T-helper 22 cell (primary cell): ENCODE results near the gene AVL9.
"Not testable (repeated sequence)": the region's sequence is repeated elsewhere in the genome, so short reads cannot be mapped to it uniquely, and the experiment has no call there.

Experiments
- DNase-seq: peaks from one replicate; pipeline ENCODE4 v3.0.0-alpha.2; 2020; ENCODE audit warnings: low read depth

AVL9 gene

DNA sequence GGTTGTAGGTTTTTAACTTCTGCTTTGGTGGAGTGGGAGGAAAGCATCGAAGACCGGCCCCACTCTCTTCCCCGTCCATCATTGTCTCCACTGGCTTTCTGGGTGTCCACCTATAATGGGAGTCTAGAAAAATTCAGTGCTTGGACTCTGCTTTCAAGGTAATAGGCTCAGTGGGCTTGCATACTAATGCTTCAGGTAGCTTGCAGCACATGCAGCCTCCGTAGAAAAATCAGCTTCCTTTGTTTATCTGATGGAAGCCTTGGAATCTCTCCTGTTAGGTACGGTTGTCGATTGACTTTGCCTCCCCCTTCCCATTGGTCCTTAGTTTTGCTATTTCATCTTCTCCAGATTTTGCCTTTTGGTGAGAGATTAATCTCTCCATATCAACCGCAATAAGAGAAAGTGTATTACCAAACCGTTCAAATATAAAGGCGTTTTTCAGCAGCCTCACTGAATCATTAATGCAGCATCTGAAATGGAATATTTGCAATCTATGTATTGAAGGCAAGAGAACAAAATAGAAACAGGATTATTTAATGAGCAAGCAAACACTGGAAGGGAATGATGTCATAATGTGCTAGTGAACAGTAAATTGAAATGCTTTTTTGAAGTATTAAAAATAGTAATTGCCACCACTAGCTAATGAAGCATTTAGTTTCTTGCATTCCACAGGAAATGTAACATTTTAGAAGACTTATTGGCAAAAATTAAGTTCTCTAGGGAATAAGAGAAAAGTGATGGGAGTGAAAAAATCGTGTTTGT lies 944 bp downstream of the AVL9 start:
- DNase-seq: no peak

DNA sequence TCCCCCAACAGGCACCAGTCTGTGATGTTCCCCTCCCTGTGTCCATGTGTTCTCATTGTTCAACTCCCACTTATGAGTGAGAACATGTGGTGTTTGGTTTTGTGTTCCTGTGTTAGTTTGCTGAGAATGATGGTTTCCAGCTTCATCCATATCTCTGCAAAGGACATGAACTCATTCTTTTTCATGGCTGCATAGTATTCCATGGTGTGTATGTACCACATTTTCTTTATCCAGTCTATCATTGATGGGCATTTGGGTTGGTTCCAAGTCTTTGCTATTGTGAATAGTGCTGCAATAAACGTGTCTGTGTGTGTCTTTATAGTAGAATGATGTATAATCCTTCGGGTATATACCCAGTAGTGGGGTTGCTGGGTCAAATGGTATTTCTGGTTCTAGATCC lies 4.5 kb downstream of the AVL9 start:
- DNase-seq: not testable (repeated sequence)

- not testable (repeated sequence) for DNase-seq
These were observed 4.9 kb downstream of the AVL9 start for GRCh38 chr7:32500216-32500615.

GRCh38 chr7:32500922-32501341 lies 5.6 kb downstream of the AVL9 start:
- no peak for DNase-seq

GRCh38 chr7:32501522-32501921 lies 6.2 kb downstream of the AVL9 start:
- DNase-seq: no peak

DNA sequence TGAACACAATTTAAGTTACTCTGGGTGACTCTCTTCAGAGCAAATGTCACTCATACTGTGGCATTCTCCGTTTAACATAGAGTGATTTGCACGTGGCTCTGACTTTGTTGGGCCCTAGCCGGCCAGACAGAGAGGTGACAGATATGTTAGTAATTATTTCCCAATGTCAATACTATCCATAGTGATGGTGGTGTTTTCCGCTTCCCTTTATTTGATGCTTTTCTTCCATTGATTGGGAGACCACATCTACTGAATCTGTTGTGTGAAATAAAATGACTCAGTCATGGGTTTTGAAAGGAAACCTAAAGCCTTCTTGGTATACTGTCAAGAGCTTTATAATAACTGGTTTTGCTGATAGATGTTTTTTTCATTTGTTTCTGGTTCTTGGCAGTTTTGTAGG lies 7.4 kb downstream of the AVL9 start:
- DNase-seq: no peak

GRCh38 chr7:32506266-32507054 lies 11.2 kb downstream of the AVL9 start:
- DNase-seq: no peak

GRCh38 chr7:32507414-32507813 lies 12.1 kb downstream of the AVL9 start:
- DNase-seq: no peak

DNA sequence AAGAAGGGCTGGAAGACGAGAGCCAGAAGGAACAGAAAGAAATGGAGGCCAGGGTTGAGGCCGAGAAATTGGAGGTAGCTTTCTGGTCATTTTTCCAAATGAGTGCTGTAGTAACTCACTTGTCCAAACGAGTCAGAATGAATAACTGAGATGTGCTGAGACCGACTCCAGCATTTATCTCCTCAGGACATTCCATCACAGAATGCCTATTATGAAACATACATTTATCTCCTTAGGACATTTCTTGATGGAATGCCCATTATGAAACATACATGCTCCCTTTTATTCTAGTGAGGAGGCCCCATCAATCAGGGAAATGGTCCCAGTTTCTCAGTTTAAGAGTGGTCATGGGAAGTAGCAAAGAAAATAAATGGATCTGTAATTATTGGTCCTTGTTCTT lies 16.5 kb downstream of the AVL9 start:
- DNase-seq: no peak

DNA sequence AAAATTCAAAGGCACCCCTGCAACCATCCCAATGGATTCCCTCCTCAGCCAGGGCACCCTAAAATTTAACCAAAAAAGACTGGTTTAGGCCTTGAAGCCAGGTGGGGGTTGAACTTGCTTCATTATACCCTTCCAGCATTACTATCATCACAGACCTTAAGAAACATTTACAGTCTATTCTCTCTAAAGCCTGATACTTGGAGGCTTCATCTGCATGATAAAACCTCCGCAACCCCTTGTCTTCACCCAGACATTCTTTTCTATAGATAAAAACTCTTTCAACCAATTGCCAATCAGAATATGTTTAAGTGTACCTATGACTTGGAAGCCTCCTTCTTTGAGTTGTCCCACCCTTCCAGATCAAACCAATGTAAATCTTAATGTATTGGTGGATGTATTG lies 17.9 kb downstream of the AVL9 start:
- no peak for DNase-seq

GRCh38 chr7:32515890-32516550 lies 20.7 kb downstream of the AVL9 start:
- DNase-seq: no peak

DNA sequence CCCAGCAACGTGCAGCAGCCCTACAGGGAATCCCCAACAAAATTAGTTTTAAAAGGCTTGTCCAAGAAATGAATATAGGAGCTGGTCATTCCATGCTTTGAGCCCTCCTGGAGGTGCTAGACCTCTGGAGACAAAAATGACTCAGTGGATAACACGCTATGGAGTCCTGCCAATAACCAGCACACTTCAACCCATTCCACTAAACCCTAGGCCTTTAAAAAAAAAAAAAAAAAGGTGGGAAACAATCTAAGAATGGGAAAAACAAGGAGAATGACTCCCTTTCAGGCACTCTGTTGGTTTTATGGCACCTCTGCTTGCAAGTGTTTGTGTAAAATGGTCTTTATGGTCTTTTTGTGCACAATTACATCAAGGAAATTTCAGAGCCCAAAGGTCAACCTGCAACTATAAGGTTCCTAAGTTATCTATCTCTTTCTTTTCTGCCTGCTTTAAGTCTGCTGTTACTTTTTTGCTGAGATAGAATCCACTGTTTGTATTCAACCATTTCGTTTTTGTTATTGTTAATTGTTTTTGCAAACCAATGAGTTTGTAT lies 21.3 kb downstream of the AVL9 start:
- no peak for DNase-seq

GRCh38 chr7:32518534-32519140 lies 23.3 kb downstream of the AVL9 start:
- DNase-seq: no peak

- DNase-seq: no peak
These were observed 24.5 kb downstream of the AVL9 start for GRCh38 chr7:32519763-32520162.

DNA sequence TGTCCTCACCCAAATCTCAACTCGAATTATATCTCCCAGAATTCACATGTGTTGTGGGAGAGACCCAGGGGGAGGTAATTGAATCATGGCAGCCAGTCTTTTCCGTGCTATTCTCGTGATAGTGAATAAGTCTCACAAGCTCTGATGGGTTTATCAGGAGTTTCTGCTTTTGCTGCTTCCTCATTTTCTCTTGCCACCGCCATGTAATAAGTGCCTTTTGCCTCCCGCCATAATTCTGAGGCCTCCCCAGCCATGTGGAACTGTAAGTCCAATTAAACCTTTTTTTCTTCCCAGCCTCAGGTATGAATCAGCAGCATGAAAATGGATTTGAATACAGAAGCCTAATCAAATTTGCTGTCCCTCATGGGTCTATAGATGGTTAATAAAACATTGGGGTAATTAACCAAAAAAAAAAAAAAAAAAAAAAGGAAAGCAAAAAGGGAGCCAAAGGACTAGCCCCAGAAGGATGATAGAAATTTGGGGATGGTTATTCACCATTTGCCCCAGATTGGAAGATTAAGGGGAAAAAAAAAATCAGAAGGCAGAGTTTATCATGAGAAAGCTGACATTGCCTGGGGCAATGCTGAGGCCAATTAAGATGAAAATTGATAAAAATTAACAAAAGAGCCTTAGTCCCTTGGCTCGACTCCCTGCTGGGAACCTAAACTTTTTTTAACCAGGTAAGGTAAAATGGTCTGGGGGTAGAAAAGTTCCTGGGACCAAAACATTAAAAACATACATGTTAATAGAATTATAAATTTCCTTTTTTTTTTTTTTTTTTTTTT lies 27.6 kb downstream of the AVL9 start:
- no peak for DNase-seq

- no peak for DNase-seq
These were observed 29.3 kb downstream of the AVL9 start for GRCh38 chr7:32524631-32525030.

- DNase-seq: no peak
These were observed 30.6 kb downstream of the AVL9 start for GRCh38 chr7:32525839-32526238.

DNA sequence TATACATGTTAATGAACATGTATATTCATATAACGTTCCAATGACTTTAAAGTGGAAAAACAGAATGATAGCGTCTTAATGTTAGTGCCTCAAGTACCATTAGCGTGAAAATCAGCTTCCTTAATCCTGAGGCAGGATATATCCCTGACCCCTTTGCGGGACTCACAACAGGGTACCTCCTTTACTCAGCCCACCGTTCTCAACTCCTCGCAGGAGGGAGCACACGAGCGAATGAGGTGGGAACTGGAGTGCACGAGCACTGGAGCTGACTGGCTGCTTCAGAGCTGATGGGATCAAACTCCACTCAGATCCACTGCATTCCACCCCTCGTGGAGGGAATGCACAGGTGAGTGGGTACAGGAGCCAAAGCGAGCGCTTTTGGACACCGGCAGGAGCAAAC lies 36.1 kb downstream of the AVL9 start:
- DNase-seq: no peak

DNA sequence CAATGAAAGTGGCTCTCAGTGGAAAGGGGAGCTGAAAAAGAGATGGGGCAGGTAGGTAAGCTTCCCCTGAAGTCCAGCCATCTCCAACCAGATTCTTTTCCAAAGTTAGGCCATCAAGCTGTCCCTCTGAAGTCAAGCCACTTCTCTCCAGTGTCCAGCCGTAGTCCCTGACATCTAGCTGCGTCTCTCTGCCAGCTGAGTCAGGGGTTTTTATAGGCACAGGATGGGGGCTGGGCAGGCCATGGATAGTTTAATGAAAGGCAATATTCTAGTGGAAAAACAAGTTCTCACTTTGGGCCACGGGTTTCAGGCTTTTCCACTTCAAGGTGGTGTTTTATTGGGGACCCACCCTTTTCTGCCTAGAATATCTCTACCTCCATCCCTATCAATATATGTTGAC lies 36.8 kb downstream of the AVL9 start:
- DNase-seq: no peak

DNA sequence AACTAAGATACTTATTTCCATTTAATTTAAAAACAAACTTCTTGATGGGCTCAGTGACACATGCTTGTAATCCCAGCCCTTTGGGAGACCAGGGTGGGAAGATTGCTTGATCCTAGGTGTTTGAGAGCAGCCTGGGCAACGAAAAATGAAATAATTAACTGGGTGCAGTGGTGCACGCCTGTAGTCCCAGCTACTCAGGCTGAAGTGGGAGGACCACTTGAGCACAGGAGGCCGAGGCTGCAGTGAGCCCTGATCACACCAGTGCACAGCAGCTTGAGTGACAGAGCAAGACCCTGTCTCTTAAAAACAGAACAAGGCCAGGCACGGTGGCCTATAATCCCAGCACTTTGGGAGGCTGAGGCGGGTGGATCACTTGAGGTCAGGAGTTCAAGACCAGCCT lies 37.4 kb downstream of the AVL9 start:
- no peak for DNase-seq

- no peak for DNase-seq
These were observed 38.2 kb downstream of the AVL9 start for GRCh38 chr7:32533276-32534029.
